Fibroblast of lung (primary cell): ENCODE measurements around the gene RITA1. TPM values are rescaled to one million over a fixed set of nuclear protein-coding genes. Genes with fewer than 3 reads are reported as not detected.

ENCODE experiments used
- DNase-seq, 2 donors: peaks; one replicate each; pipeline versions ENCODE4 v3.0.0 to v3.0.0-alpha.2; 2010; ENCODE audit warnings: low read depth in 2 of 2
- H2AFZ ChIP-seq: 2 replicates; pipeline ENCODE4 v1.5.1; 2012; ENCODE audit warnings: low read length, control low read depth, inconsistent platforms
- H3K27ac ChIP-seq: 2 replicates; pipeline ENCODE4 v1.5.1; 2011; ENCODE audit warnings: low read length, control low read depth; ENCODE audit not compliant: insufficient read depth
- H3K27me3 ChIP-seq: 2 replicates; pipeline ENCODE4 v1.5.1; 2011; ENCODE audit warnings: mild to moderate bottlenecking, low read length; ENCODE audit not compliant: control insufficient read depth, insufficient read depth
- H3K36me3 ChIP-seq: 2 replicates; pipeline ENCODE4 v1.5.1; 2011; ENCODE audit warnings: low read length; ENCODE audit not compliant: control insufficient read depth, insufficient read depth
- H3K4me1 ChIP-seq: 2 replicates; pipeline ENCODE4 v1.5.1; 2011; ENCODE audit warnings: low read length; ENCODE audit not compliant: control insufficient read depth, insufficient read depth; ENCODE audit errors: extremely low read depth
- H3K4me2 ChIP-seq: 2 replicates; pipeline ENCODE4 v1.5.1; 2011; ENCODE audit warnings: low read length, control low read depth; ENCODE audit not compliant: insufficient read depth; ENCODE audit errors: extremely low read depth
- H3K4me3 ChIP-seq, 4 experiments: fragments of 200-600 bp in 1 of 4; sonication (generic) in 1 of 4; replicated peaks in 1 of 4; 2 replicates each; pipeline ENCODE4 v1.5.1; 2011 to 2016; ENCODE audit warnings: low read length in 4 of 4, low read depth in 3 of 4, mild to moderate bottlenecking in 3 of 4, control low read depth in 2 of 4, inconsistent platforms in 1 of 4, mixed read lengths in 1 of 4; ENCODE audit not compliant: insufficient read depth in 1 of 4; ENCODE audit errors: control extremely low read depth in 1 of 4
- H3K79me2 ChIP-seq: 2 replicates; pipeline ENCODE4 v1.5.1; 2012; ENCODE audit warnings: mild to moderate bottlenecking, low read length, inconsistent platforms; ENCODE audit not compliant: control insufficient read depth, insufficient read depth
- H3K9ac ChIP-seq: 2 replicates; pipeline ENCODE4 v1.5.1; 2011; ENCODE audit warnings: mild to moderate bottlenecking, low read length, control low read depth; ENCODE audit not compliant: insufficient read depth
- H3K9me3 ChIP-seq: 2 replicates; pipeline ENCODE4 v1.5.1; 2012; ENCODE audit warnings: low read depth, low read length; ENCODE audit not compliant: control insufficient read depth, insufficient read depth
- H4K20me1 ChIP-seq: 2 replicates; pipeline ENCODE4 v1.5.1; 2011; ENCODE audit warnings: low read length; ENCODE audit not compliant: control insufficient read depth, insufficient read depth; ENCODE audit errors: extremely low read depth
- CTCF ChIP-seq, 2 donors: IDR thresholded peaks in 1 of 2; conservative IDR thresholded peaks in 1 of 2; 1 replicate in 1 of 2; 2 replicates in 1 of 2; pipeline ENCODE4 v1.5.1; 2011 to 2012; ENCODE audit warnings: low read length in 2 of 2, control low read depth in 1 of 2, inconsistent platforms in 1 of 2, low read depth in 1 of 2, mild to moderate bottlenecking in 1 of 2
- EZH2 ChIP-seq: IDR thresholded peaks from 2 replicates; pipeline ENCODE4 v1.5.1; 2012; ENCODE audit warnings: low read length, control low read depth, mild to moderate bottlenecking; ENCODE audit errors: missing control alignments
- polyA plus RNA-seq, 2 donors: library from polyadenylated mRNA; depleted of rRNA in 1 of 2; stranded (reverse) in 1 of 2; unstranded in 1 of 2; fragments of >200 nt; gene quantifications; 2 replicates each; pipeline ENCODE4 v1.2.1, GENCODE V29; 2011 to 2012; ENCODE audit warnings: missing spikeins in 1 of 2
- total RNA-seq: library from RNA; depleted of rRNA; stranded (reverse); fragments of >200 nt; gene quantifications from 2 replicates; pipeline ENCODE4 v1.2.1, GENCODE V29; 2014

Gene RITA1
- total and polyA plus RNA-seq, 2 donors (not counting 1 experiment from before 2014, with no cell fraction given): 8.7 to 11.6 TPM

- H3K9ac ChIP-seq: no peak overlapping the region
- no peak overlapping the region for H2AFZ ChIP-seq
- no peak overlapping the region for H3K4me2 ChIP-seq
- no peaks in the 10 kb centered on the region for H3K27me3 ChIP-seq
- H3K36me3 ChIP-seq: peaks cover 25% of the 10 kb centered on the region
- no peak for DNase-seq
- TF ChIP-seq EZH2: no peak
- TF ChIP-seq CTCF (conservative IDR thresholded peaks at IDR 0.05 in 1 of 2, IDR thresholded peaks at IDR 0.05 in 1 of 2; ENCODE audit: low read depth in 1 of 2, low read length in 2 of 2): no peak
- no peaks in the 10 kb centered on the region for H3K4me1 ChIP-seq
- H4K20me1 ChIP-seq: no peaks in the 10 kb centered on the region
- no peak overlapping the region for H3K4me3 ChIP-seq
- H3K79me2 ChIP-seq: no peaks in the 10 kb centered on the region
- no peak overlapping the region for H3K27ac ChIP-seq
- H3K9me3 ChIP-seq: no peaks in the 10 kb centered on the region
Measured at GRCh38 chr12:113167868-113168267, 17.7 kb upstream of the RITA1 start.

- Histone ChIP-seq H3K27me3 (no peaks in the 10 kb centered on the region), H3K36me3 (peaks cover 25% of the 10 kb centered on the region), H2AFZ (no peak overlapping the region), H4K20me1 (no peaks in the 10 kb centered on the region), H3K4me2 (no peak overlapping the region), H3K4me3 (no peak overlapping the region), H3K4me1 (no peaks in the 10 kb centered on the region), H3K9ac (no peak overlapping the region), H3K9me3 (no peaks in the 10 kb centered on the region), H3K27ac (no peak overlapping the region), H3K79me2 (no peaks in the 10 kb centered on the region)
- TF ChIP-seq CTCF (conservative IDR thresholded peaks at IDR 0.05 in 1 of 2, IDR thresholded peaks at IDR 0.05 in 1 of 2; ENCODE audit: low read depth in 1 of 2, low read length in 2 of 2): no peak
- no peak for TF ChIP-seq EZH2
- DNase-seq: no peak
Measured at GRCh38 chr12:113169697-113170096, 15.8 kb upstream of the RITA1 start.

- Histone ChIP-seq H3K27ac (no peak overlapping the region), H3K36me3 (peaks cover 19% of the 10 kb centered on the region)
- TF ChIP-seq CTCF (conservative IDR thresholded peaks at IDR 0.05 in 1 of 2, IDR thresholded peaks at IDR 0.05 in 1 of 2; ENCODE audit: low read depth in 1 of 2, low read length in 2 of 2) (no peak), EZH2 (no peak)
Measured at GRCh38 chr12:113170457-113170856, 15.1 kb upstream of the RITA1 start.

More at GRCh38 chr12:113170457-113170856, 15.1 kb upstream of the RITA1 start:
- Histone ChIP-seq H3K79me2 (no peaks in the 10 kb centered on the region), H3K4me1 (no peaks in the 10 kb centered on the region), H3K9me3 (no peaks in the 10 kb centered on the region), H3K4me2 (no peak overlapping the region), H3K4me3 (no peak overlapping the region), H3K27me3 (no peaks in the 10 kb centered on the region), H2AFZ (no peak overlapping the region), H3K9ac (no peak overlapping the region), H4K20me1 (no peaks in the 10 kb centered on the region)
- no peak for DNase-seq
